Iris pigment epithelial cell (primary cell): Measurements from ENCODE around the gene ZDHHC14.
A peak's percentile ranks its signal among the peaks of the same experiment; 100 is the strongest.
"Not testable (repeated sequence)": the region's sequence is repeated elsewhere in the genome, so short reads cannot be mapped to it uniquely, and the experiment has no call there.

Experiments used
- DNase-seq: peaks from one replicate; pipeline ENCODE4 v3.0.0-alpha.2; 2011; ENCODE audit warnings: low read depth

Gene ZDHHC14

DNA sequence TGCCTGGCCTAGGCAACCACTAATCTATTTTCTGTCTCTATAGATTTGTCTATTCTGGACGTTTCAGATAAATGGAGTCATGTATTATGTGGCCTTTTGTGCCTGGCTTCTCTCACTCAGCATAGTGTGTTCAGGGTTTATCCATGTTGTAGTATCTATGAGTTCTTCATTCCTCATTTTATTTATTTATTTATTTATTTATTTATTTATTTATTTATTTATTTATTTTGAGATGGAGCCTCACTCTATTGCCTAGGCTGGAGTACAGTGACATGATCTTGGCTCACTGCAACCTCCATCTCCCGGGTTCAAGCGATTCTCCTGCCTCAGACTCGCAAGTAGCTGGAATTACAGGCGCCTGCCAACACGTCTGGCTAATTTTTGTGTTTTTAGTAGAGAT lies 86.3 kb downstream of the ZDHHC14 start:
- DNase-seq: not testable (repeated sequence)

DNA sequence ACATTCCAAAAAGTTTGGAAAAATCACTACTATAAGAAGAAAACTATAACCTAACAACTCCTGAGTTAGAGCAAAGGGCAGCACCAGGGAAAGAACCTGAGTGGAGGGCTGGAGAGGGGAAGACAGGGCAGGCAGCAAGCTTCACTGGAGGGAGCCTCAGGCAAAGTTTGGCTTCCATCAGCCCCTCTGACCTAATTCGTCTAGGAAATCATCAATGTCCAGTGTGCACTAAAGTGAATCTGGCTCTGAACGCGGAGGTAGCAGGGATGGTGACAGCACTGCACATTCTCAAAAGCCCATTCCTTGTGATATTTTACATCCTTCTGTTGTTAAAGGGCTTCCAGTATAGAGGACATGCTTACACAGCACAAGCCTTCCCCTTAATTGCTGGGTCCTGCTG lies 87.1 kb downstream of the ZDHHC14 start:
- no peak for DNase-seq

DNA sequence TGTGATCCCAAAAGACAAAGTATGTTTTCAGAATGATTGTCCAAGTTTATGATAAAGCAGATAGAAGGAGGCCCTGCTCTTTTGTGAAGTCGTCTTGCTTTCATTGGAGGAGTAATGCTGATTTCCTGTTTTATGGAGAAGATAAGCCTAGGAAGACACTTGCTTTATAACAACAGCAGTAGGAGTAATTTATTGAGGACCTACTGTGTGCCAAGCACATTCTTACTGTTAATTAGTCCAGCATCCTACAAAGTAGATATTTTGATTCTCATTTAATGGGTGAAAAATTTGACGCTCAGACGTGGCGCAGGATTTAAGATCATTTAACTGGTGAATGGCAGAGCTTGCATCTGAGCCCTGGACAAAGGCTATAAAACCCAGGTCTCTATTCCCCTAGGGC lies 87.6 kb downstream of the ZDHHC14 start:
- DNase-seq: no peak

DNA sequence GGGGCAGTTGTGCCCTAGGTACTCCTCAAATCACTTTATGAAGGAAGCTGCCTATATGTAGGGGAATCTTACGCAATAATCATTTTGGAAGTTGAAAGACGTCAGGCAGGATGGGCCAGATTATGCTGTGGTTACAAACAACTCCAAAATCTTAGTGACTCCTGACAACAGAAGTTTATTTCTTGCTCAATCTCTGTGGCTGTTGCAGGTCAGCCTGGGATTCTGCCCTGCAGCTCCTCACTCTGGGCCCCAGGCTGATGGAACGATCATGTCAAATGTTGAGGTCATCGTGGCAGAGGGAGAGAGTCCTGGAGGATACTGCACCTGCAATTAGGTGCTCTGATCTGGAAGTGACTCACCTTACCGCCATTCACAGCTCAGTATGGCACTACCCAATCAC lies 88.4 kb downstream of the ZDHHC14 start:
- DNase-seq: peak; percentile 13

DNA sequence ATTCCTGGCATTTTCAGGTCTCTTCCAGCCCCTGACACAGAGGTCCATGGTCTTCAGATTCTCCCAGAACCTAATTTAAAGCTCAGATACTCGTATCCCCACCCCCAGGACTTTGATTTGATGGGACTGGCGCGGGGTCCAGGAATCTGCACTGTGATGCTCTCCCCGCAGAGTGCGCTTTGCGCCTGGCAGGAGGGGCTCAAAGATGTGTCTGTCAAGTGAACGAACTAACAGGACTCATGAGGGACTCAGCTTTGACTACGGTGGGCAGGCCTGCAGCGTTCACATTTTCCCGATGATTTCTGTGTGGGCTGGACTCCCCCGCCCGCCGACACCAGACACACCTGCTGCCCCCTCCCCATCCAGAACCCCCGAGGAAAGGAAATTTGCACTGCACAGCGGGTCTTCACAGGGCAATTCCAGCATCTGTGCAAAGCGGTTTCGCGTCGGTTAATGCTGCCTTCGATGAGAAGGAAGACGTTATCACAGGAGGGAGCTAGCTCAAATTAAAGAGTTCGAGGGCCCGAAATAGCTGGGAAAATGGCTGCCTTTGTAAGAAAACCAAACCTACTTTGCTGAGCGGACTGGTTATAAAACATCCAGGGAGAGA lies 90.2 kb downstream of the ZDHHC14 start:
- no peak for DNase-seq

DNA sequence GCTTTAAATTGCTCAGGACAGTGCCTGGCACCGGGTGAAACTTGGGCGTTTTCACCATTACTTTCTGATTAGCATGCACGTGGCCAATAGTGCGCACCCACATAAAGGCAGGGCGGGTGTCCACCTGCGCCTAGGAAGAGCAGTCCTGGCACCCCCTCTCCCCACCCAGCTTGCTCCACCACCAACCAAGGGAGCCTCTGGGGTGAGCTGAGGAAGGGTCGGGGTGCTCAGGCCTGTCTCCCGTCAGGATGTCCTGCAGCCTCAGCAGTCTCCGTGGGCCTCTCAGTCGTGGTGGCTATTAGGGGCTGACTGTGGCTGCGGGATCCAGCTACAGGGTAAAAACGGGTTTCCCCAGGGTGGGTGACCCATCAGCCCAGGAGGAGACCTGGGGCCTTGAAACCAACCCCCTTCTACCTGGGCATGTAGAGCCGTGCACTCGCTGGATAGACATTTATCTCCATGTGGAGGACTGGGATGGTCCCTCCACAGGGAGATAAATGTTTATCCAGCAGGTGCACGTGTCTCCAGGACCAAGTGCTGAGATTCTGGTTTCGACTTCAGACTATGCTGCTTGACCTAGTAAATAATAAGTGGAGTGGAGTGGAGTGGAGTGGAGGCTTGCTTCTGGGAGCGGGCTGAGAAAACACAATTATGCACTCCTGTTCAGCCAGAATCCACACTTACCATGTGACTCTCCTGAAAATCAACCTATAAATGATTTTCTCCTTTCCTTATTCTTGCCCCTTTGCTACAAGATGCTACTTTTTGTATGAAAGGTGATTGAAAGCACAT lies 91.1 kb downstream of the ZDHHC14 start:
- DNase-seq: no peak

DNA sequence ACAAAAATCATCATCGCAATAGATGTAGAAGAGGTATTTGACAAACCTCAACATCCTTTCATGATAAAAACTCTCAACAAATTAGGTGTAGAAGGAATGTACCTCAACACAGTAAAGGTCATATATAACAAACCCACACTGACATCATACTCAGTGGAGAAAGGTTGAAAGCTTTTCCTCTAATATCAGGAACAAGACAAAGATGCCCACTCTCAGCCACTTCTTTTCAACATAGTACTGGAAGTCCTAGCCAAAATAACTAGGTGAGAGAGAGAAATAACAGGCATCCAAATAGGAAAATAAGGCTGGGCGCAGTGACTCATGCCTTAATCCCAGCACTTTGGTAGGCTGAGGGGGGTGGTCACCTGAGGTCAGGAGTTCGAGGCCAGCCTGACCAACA lies 95.8 kb downstream of the ZDHHC14 start:
- no peak for DNase-seq

DNA sequence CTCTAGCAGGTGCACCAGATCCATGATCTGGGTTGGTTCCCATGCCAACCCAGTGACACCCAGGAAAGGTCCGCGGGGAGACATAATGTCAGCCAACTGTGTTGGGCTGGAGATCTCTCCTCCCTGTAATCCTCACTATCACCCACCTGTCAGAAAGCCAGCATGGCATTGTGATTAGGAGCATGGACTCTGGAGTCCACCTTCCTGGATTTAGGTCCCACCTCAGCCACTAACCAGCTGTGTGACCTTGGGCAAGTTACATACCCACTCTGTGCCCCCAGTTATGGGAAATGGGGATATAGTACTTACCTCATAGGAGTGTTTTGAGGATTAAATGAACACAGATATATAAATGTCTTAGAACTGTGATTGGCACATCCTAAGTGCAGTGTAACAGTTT lies 97.9 kb downstream of the ZDHHC14 start:
- DNase-seq: no peak

DNA sequence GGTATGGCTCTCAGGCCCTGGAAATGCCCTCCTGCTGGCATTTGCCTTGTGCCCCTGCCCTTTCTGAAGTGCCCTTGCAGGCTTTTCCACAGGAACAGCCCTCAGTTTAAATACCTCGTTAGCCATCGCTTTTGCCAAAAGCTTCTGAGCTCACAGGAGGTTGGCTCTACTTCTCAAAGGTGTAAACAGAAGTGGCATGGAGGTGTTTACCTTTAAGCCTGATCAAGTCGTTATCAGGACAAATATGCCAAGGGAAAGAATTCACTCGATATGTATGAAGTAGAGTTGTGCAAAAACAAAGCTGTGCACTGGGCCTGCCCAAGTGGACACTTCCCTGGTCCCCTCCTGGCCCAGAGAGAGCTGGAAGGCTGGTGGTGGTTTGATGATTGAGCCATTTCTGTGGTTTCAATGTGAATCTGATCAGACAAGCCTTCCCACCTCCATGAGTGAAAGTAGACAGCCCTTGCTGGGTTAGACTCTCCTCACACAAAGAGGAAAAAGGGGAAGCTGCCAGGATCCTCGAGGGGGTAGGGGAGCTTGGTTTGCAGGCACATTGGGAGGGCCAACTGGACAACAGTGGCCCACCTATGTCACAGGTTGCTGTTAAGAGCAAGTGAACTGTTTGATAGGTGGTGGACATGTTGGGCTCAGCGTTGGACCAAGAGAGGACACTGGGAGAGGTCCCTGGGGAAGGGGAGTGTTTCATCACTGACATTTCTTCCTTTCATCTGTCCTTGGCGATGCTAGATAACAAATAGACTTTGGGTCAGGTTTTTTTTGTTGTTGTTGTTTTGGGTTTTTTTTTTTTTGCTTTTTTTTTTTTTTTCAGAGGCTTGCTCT lies 98.7 kb downstream of the ZDHHC14 start:
- DNase-seq: no peak

DNA sequence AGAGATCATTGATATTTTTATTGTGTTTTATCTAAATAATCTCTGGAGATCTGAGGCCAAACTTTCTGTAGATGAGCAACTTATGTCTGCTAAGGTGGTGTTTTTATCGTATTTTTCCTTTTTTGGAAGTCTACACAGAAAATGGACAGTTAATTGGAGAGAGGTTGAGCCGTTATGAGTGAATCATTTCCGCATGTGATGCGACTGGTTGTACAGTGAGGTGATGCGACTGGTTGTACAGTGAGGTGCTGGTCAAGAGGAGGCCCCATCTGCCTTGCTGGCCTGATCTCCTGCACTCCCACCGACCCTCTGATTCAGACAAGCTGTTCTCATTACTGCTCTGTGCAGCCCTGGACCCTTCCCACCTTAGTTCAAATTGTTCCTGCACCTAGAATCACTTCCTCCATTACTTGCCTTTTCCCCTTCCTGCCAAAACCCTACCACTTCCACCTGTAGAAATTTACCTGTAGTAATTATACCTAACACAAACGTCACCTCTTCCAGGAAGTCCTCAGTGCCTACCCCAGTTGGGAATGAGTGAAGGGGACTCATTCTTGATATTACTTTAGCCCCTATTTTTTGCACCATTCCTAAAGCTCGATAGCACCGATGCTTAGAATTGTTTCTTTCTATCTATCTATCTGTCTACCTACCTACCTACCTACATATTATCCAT lies 100.3 kb downstream of the ZDHHC14 start:
- DNase-seq: no peak

DNA sequence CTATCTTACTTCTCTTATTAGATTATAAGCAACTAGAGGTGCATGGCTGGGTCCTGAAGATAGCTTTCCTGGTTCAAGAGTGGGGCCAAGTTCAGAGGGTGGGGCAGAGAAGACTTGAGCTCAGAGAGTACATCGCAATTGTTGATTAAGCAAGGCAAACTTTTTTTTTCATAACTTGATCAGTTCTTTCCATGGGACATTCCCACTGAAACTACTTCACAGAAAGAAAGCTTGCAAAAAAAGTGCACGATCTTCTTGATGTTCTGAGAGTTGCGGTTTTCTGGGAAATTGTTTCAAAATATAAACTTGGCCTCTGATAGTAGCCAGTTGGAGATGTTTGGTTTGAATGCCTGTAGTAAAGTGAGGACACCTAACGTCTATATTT lies 100.9 kb downstream of the ZDHHC14 start:
- no peak for DNase-seq

DNA sequence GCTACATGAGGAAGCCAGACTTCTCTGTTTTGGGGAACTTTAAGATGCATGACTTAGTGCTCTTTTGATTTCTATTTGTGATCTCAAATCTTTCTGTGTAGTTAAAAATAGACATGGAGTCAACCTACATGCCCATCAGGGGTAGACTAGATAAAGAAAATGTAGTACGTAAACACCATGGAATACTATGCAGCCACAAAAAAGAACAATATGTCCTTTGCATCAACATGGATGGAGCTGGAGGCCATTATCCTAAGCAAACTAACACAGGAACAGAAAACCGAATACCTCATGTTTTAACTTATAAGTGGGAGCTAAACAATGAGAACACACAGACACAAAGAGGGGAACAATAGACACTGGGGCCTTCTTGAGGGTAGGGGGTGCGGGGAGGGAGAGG lies 102.8 kb downstream of the ZDHHC14 start:
- DNase-seq: no peak

DNA sequence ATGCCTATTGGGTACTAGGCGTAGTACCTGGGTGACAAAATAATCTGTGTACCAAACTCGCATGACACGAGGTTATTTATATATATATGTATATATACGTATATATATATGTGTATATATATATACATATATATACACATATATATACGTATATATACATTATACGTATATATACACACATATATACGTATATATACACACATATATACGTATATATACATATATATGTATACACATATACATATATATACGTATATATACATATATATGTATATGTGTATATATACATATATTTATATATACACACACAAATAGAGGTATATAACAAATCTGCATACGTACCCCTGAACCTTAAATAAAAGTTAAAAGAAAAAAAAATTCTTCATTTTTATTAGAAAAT lies 103.2 kb downstream of the ZDHHC14 start:
- DNase-seq: no peak

DNA sequence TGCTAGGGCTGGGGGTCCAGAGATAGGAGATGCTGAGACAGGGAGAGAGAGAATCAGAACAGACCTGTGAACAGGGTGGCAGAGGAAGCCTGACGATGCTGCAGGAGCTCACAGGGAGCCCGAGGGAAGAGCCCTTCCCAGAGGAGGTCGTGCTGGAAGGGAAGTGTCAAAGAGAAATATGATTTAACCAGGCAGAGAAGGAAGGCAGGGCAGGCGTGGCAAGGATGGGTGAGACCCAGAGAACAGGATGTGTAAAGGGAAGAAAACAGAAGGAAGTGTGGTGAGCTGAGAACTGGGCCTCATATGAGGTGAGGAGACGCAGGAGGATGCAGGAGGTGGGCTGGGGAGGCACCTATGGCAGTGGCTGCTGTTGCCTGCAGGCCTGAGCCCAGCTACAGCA lies 105.6 kb downstream of the ZDHHC14 start:
- DNase-seq: no peak

DNA sequence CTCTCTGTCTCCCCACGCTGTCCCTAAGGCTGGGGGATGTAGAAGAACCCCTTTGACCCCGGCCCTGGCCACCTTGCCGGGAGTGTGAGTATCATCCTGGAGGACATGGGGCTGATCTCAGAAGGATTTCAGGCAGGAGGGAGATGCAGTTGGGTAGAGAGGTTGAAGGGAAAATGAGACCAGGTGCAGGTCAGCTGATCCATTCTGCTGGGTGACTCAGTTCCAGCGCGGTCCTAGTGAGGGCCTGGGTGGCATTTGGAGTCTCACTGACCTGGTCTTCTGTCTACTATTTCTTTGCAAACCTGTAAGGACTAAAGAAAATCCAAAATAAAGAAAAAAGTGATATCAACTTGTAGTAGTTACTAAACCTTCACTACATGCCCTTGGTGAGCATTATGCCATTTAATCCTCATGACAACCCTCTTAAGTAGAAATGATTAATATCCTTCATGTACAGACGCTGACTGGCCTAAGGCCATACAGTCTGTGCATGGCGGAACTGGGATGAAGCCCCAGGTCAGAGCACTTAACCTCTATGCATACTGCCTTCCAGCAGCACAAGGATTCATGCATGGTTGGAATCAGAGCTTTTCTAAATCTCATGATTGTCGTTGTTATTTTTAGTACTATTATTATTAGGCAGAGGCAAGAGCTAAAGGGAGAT lies 106.3 kb downstream of the ZDHHC14 start:
- DNase-seq: no peak

DNA sequence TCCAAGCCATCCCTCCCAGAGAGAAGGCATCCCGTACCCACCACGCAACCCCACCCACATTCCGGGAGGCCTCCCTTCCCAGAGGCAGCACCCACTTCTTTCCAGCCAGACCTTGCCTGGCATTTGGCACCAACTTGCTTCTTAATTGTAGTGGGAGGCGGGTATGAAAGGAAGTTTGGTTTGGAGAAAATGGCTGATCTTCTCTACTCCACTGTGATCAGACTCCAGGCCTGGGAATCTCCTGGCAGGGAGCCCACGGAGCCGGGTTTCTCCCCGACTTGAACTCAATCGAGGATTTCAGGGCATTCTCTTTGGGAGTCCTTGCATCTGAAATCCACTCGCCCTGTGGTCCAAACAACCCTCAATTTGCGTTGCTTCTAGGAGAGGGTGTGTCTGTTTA lies 107.1 kb downstream of the ZDHHC14 start:
- no peak for DNase-seq

DNA sequence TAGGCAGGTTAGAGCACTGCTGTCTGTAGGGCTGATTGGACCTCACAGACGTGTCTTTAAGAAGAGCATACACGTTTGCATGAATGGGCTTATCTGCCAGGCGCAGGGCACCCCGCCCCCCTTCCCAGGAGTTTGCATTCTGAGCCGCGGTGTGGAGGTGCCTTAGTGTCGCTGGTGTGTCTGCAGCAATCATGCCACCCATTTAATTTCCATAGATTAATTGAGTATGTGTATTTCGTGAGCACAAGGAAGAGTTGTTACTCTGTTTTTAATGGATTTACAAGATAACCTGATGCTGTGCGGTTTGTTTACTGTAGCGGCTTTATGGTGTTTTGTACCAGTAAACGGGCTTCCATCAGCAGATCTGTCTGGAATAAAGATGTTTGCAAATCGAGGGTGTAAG lies 107.7 kb downstream of the ZDHHC14 start:
- no peak for DNase-seq

DNA sequence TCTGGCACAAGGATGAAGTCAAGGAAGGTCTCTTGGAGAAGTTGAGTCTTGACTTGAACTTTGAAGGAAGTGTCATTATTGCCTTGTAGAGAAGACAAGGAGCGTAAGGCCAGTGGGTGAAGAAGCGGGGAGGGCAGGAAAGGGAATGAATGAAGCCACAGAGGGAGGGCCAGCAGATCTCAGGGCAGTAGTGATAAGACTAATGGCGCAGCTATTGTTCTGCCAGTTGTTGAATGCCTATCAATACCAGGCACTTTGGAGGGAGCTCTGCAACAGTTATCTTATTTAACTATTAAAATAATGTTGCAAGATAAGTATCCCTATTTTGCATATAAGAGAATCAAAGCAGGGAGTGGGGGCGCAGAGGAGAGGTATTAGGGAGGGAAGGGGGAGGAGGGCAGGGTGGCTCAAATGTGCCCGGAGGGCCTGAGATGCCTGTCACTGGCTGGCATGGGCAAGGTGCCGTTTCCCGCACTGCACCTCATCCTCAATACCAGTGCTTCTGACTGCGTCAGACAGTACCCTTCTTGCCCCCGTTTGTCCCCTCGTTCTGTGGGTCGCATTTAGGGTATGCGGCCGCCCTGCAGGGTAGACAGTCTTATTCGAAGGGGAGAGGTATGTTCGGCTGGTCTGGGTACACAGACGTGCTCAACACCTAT lies 109.8 kb downstream of the ZDHHC14 start:
- DNase-seq: no peak

DNA sequence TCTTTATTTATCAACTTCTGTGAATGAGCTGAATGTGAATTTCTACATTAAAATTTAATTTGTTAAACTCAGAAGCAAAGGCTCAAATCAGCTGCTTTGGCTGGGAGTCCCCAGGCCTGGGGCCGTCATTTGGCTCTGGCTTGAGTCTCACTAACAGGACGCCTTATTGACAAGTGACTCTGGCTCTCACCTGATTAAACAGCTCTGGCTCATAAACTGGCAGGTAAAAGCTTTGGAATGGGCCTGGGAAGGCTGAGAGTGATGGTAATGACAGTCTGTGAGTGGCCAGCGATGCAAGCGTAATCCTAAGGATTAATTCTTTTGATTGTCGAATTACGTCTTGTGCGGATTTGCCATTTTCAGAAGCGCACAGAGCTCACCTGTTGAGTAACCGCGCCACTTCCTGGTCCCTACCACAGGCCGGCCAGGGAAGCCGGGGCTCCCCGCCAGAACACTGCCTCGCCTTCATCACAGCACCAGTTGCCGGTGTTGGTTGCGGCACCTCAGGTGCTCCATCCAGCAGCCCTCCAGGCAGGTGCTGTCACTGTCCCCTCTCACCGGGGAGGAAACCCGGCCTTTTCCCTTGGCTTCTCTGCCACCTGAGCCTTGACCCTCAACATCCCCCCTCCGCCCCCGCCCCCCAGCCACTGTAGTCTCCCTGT lies 110.7 kb downstream of the ZDHHC14 start:
- no peak for DNase-seq

DNA sequence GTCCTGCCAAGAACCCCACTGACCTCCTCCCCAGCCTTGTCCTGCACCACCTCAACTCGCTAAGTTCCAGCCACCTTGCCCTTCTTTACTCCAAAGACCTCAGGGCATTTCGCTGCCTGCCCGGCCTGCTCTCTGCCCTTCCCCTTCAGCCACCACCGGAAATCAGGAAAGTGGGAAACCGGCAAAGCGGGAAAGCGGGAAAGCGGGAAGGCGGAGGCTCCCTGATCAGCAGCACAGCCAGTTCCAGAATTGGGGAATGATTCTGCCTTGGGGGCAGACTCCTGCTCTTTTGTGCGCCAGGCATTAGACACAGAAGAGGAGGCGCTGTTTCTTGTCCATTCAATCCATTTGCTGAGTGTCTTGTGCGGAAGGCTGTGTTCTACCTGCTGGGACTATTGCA lies 111.3 kb downstream of the ZDHHC14 start:
- no peak for DNase-seq

DNA sequence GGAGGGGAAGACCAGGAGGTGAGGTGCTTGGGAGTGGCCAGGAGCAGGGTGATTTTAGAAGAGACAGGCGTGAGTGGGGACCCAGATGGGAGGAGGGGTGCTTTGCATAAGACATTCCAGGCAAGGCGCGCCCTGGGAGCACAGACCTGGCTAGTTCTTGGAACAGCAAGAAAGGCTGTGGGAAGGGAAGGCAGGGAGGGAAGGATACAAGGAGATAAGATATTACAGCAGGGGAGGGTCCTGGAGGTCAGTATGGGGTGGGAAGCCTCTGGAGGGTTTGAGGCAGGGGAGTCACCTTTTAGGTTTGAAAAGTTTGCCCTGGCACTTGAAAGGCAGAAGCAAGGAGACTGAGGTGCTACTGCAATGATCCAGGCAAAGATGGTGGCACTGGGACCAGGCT lies 111.8 kb downstream of the ZDHHC14 start:
- no peak for DNase-seq
